OCI-LY1 (cell line): ENCODE measurements around the gene HLCS.

Experiments
- EZH2 ChIP-seq: fragments of 200-600 bp; sonication (generic), shearing (Covaris generic); IDR thresholded peaks from 2 replicates; pipeline ENCODE4 v1.8.0; 2017; ENCODE audit warnings: borderline replicate concordance, mixed run types, mild to moderate bottlenecking, antibody characterized with exemption, low read length, moderate library complexity, mixed read lengths
- TF ChIP-seq, protein P1 (sequence below): fragments of 200-600 bp; sonication (generic), shearing (Covaris generic); IDR thresholded peaks from 2 replicates; pipeline ENCODE4 v1.5.1; 2017; ENCODE audit warnings: mild to moderate bottlenecking, antibody characterized with exemption, low read length, moderate library complexity, mixed read lengths

DNA sequence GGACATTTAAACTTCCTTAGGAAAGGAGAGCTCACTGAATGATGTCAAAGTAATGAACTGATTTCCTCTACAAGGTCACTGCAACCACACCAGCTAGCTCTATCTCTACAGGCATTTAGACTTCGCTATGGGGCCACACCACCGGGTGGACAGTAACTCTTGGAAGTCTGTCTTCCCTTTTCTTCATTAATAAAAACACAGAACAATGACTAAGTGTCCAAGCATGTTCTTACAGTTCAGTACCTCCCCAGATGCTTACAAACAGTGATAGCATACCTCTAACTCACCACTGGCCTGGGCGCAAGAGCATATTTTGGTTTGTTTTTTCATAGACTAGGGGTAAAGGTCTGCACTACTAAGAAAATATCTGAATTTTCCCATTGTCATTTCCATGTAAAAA is 212.9 kb downstream of the HLCS start:
- TF ChIP-seq, protein P1, sequence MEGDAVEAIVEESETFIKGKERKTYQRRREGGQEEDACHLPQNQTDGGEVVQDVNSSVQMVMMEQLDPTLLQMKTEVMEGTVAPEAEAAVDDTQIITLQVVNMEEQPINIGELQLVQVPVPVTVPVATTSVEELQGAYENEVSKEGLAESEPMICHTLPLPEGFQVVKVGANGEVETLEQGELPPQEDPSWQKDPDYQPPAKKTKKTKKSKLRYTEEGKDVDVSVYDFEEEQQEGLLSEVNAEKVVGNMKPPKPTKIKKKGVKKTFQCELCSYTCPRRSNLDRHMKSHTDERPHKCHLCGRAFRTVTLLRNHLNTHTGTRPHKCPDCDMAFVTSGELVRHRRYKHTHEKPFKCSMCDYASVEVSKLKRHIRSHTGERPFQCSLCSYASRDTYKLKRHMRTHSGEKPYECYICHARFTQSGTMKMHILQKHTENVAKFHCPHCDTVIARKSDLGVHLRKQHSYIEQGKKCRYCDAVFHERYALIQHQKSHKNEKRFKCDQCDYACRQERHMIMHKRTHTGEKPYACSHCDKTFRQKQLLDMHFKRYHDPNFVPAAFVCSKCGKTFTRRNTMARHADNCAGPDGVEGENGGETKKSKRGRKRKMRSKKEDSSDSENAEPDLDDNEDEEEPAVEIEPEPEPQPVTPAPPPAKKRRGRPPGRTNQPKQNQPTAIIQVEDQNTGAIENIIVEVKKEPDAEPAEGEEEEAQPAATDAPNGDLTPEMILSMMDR, result no peak
- TF ChIP-seq EZH2, result no peak
